K562 (cell line): ENCODE measurements around the gene HTR4. TPM values are rescaled to one million over a fixed set of nuclear protein-coding genes. Genes with fewer than 3 reads are reported as not detected.

ENCODE experiments used
- ATAC-seq: fragments of 200-7000 bp; cut with Tn5 transposase; 3 replicates; pipeline ENCODE4 v1.9.1; 2020; ENCODE audit warnings: moderate library complexity
- BruUV-seq: library from RNA; stranded (reverse); fragments of 400-500 nt; replicated peaks from 2 replicates; lab custom pipeline; 2021; lab: Mats Ljungman, UMichigan
- CTCF ChIA-PET: fragments of 300-600 bp; formaldehyde crosslinking; extraction: SDS; loops from one replicate; lab custom pipeline; 2021; ENCODE audit warnings: low intra/inter-chr PET ratio; lab: Yijun Ruan, JAX
- POLR2A ChIA-PET: fragments of 300-600, 350-650 bp; sonication (Branson Sonifier 250); formaldehyde crosslinking; extraction: SDS; loops from one replicate; lab custom pipeline; 2021; ENCODE audit warnings: antibody characterized with exemption, inconsistent platforms; lab: Yijun Ruan, JAX
- DNase-seq, 4 experiments: peaks; one replicate each; pipeline versions ENCODE4 v3.0.0 to v3.0.0-alpha.2; 2011 to 2018; ENCODE audit warnings: low spot score in 3 of 4, mixed read lengths in 3 of 4; ENCODE audit errors: extremely low read depth in 1 of 4
- FAIRE-seq: peaks from 2 replicates; lab custom pipeline; 2011; peaks lifted over from hg19 to GRCh38; lab: Jason Lieb, UNC
- H2AFZ ChIP-seq: 2 replicates; pipeline ENCODE4 v1.6.0; 2011; ENCODE audit warnings: low read depth, low read length, control low read depth, inconsistent platforms
- H3K27ac ChIP-seq: fragments of 200-600 bp; 3 replicates; pipeline ENCODE4 v1.8.0; 2011; ENCODE audit warnings: low read depth, mild to moderate bottlenecking, control low read depth, inconsistent platforms, low read length, moderate library complexity, mixed read lengths; ENCODE audit errors: extremely low read depth
- H3K27me3 ChIP-seq, 2 experiments: fragments of 300-600 bp in 1 of 2; 2 replicates in 1 of 2; 3 replicates in 1 of 2; pipeline versions ENCODE4 v1.6.0 to v1.8.0; 2011; ENCODE audit warnings: inconsistent platforms in 2 of 2, low read length in 2 of 2, mild to moderate bottlenecking in 1 of 2, mixed read lengths in 1 of 2, moderate library complexity in 1 of 2; ENCODE audit not compliant: control insufficient read depth in 2 of 2, insufficient read depth in 2 of 2
- H3K36me3 ChIP-seq: fragments of 300-600 bp; 3 replicates; pipeline ENCODE4 v1.8.0; 2011; ENCODE audit warnings: mild to moderate bottlenecking, low read length, inconsistent platforms; ENCODE audit not compliant: control insufficient read depth, insufficient read depth
- H3K4me1 ChIP-seq, 2 experiments: fragments of 200-600 bp in 1 of 2; replicated peaks in 1 of 2; 2 replicates in 1 of 2; 3 replicates in 1 of 2; pipeline versions ENCODE4 v1.5.1 to v1.8.0; 2011; ENCODE audit warnings: inconsistent platforms in 2 of 2, low read length in 2 of 2, mild to moderate bottlenecking in 1 of 2, mixed read lengths in 1 of 2, moderate library complexity in 1 of 2; ENCODE audit not compliant: control insufficient read depth in 2 of 2, insufficient read depth in 2 of 2
- H3K4me2 ChIP-seq: 2 replicates; pipeline ENCODE4 v1.6.1; 2011; ENCODE audit warnings: low read length, control low read depth, inconsistent platforms, mixed read lengths; ENCODE audit not compliant: insufficient read depth
- H3K4me3 ChIP-seq: fragments of 200-600 bp; sonication (generic), shearing (Covaris generic); 2 replicates; pipeline ENCODE4 v1.5.1; 2016; ENCODE audit warnings: control low read depth, inconsistent platforms
- H3K79me2 ChIP-seq: fragments of 200-600 bp; 3 replicates; pipeline ENCODE4 v1.8.0; 2011; ENCODE audit warnings: low read length, inconsistent platforms; ENCODE audit not compliant: control insufficient read depth, insufficient read depth
- H3K9ac ChIP-seq, 2 experiments: 2 replicates each; pipeline versions ENCODE4 v1.6.0 to v1.6.1; 2011; ENCODE audit warnings: low read depth in 2 of 2, low read length in 2 of 2, control low read depth in 1 of 2, inconsistent platforms in 1 of 2, mild to moderate bottlenecking in 1 of 2, mixed read lengths in 1 of 2; ENCODE audit not compliant: insufficient read depth in 1 of 2
- H3K9me1 ChIP-seq: one replicate; pipeline ENCODE4 v1.6.0; 2011; ENCODE audit warnings: inconsistent platforms, mild to moderate bottlenecking, low read length, moderate library complexity; ENCODE audit not compliant: control insufficient read depth, insufficient read depth
- H3K9me3 ChIP-seq: replicated peaks from 2 replicates; pipeline ENCODE4 v1.5.1; 2011; ENCODE audit warnings: low read depth, low read length, inconsistent platforms; ENCODE audit not compliant: control insufficient read depth, insufficient read depth
- H4K20me1 ChIP-seq: replicated peaks from 2 replicates; pipeline ENCODE4 v1.6.1; 2011; ENCODE audit warnings: low read length, inconsistent platforms, mixed read lengths; ENCODE audit not compliant: control insufficient read depth, insufficient read depth
- NBN ChIP-seq: fragments of 450-650 bp; IDR thresholded peaks from 2 replicates; pipeline ENCODE4 v1.6.1; 2016; ENCODE audit warnings: low read depth, mild to moderate bottlenecking
- NCOA2 ChIP-seq, 2 experiments: fragments of 450-650 bp; IDR thresholded peaks; 2 replicates each; pipeline ENCODE4 v1.6.1; 2018; ENCODE audit warnings: mild to moderate bottlenecking in 2 of 2, moderate library complexity in 1 of 2; ENCODE audit not compliant: partially characterized antibody in 2 of 2
- SLC30A9 ChIP-seq: fragments of 250-450 bp; sonication (Bioruptor Pico); IDR thresholded peaks from 2 replicates; pipeline ENCODE4 v1.8.0; 2022; ENCODE audit warnings: mild to moderate bottlenecking, moderate library complexity
- TFAM ChIP-seq: fragments of 250-450 bp; sonication (Bioruptor Pico); conservative IDR thresholded peaks from 2 replicates; pipeline ENCODE4 v1.5.0; 2021; ENCODE audit warnings: mild to moderate bottlenecking, moderate library complexity
- WHSC1 ChIP-seq: IDR thresholded peaks from one replicate; pipeline ENCODE4 v1.6.1; 2012; ENCODE audit warnings: low read length, control low read depth, inconsistent platforms
- ZNF764 ChIP-seq: fragments of 250-450 bp; sonication (Bioruptor Pico); IDR thresholded peaks from 2 replicates; pipeline ENCODE4 v1.4.0; 2020; ENCODE audit warnings: low read depth, mild to moderate bottlenecking, moderate library complexity
- WGBS: fragments of 100-300 bp; shearing (Covaris generic); methylation state at CpG from one replicate; pipeline ENCODE4 v1.1.6; 2016; ENCODE audit warnings: low coverage, mixed read lengths; ENCODE audit not compliant: insufficient coverage; ENCODE audit errors: missing lambda C conversion rate; 5-methylcytosine and 5-hydroxymethylcytosine counted together
- in situ Hi-C: fragments of 300-500 bp; cut with MboI; formaldehyde crosslinking; loops from 4 replicates; pipeline ENCODE4 v1.15.0; 2018; ENCODE audit warnings: inconsistent platforms, mixed read lengths
- intact Hi-C: fragments of 100-400 bp; cut with micrococcal nuclease; formaldehyde crosslinking; loops from 2 replicates; pipeline ENCODE4 v1.14.2; 2022
- polyA plus RNA-seq, 8 experiments: library from polyadenylated mRNA; depleted of rRNA in 4 of 8; stranded (reverse) in 5 of 8; unstranded in 3 of 8; fragments of >200 nt; fragmentation: Nextera tagmentation in 2 of 8; fragmentation: Illumina TruSeq in 1 of 8; extraction: Ambion mirVana in 2 of 8; extraction: Trizol in 1 of 8; gene quantifications; 2 replicates each; pipeline versions ENCODE4 v1.2.1 to v1.2.3, GENCODE V29; 2011 to 2014; ENCODE audit warnings: inconsistent platforms in 1 of 8, missing spikeins in 1 of 8
- total RNA-seq, 7 experiments: library from RNA; depleted of rRNA in 6 of 7; stranded (reverse); fragments of >200 nt in 6 of 7; fragmentation: Illumina TruSeq in 2 of 7; extraction: Trizol in 2 of 7; gene quantifications; 2 replicates each; pipeline versions ENCODE4 v1.2.1 to v1.2.3, GENCODE V29; 2011 to 2021; ENCODE audit warnings: low replicate concordance in 1 of 7
- TF ChIP-seq, protein P1 (sequence below): fragments of 450-650 bp; IDR thresholded peaks from 2 replicates; pipeline ENCODE4 v1.6.1; 2016
- TF ChIP-seq, protein P2 (sequence below), 2 experiments: IDR thresholded peaks in 1 of 2; conservative IDR thresholded peaks in 1 of 2; 2 replicates each; pipeline ENCODE4 v1.6.1; 2016; ENCODE audit warnings: low read depth in 2 of 2, mild to moderate bottlenecking in 1 of 2, missing compliant biosample characterization in 1 of 2, missing genetic modification characterization in 1 of 2, moderate library complexity in 1 of 2

Gene HTR4
- total and polyA plus RNA-seq, 9 of the 15 experiments (the other 6 are each of a cell fraction or from before 2014, with no cell fraction given): 0.13 TPM; not detected in 8

DNA sequence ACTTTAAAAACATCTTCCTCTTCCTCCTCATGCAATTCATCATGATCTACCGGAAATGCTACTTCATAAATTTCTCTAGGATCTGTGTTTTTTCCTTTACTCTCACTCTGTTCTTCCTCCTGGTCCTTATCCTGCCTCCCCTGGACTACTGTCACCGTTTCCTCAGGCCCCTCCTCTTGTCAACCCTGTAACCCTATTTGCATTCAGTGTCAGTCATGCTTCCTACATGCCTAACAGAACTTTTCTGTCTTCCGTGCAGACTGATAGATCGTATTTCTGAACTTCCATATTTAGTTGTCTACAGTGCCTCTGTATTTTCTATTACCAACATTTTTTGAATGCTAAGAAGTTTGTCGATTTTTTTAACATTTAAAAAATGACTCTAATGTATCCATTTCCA lies 27.3 kb downstream of the HTR4 start:
- Histone ChIP-seq H3K4me1 (peaks cover 0 to 2% of the 10 kb centered on the region in 2 experiments; a peak in 1 of 5 replicates), H3K4me2 (no peak overlapping the region; the same call in 1 of the 2 replicates), H3K4me3 (no peak overlapping the region), H3K36me3 (no peaks in the 10 kb centered on the region), H2AFZ (peak overlapping the region; percentile 66), H4K20me1 (no peaks in the 10 kb centered on the region), H3K9ac (no peak overlapping the region), H3K9me1 (no peaks in the 10 kb centered on the region), H3K9me3 (no peaks in the 10 kb centered on the region), H3K27ac (no peak overlapping the region), H3K79me2 (no peaks in the 10 kb centered on the region), H3K27me3 (no peaks in the 10 kb centered on the region)
- CTCF ChIA-PET: no interaction called here
- BruUV-seq: no TSS peak
- FAIRE-seq (peak; percentile 63), DNase-seq (peak in 2 of 4 experiments; percentile 29 to 38), ATAC-seq (peak; percentile 81)
- POLR2A ChIA-PET: no interaction called here
- WGBS: 22% methylated on average over 5 of the region's 5 CpGs
- in situ Hi-C loops (no loop called here), intact Hi-C loops (no loop called here)
- TF ChIP-seq NBN: 0 out of 2 replicates have a peak, but pooled peaks have one; percentile 18
- no peak for TF ChIP-seq ZNF764 (CRISPR knock-in tag)
- no peak for TF ChIP-seq NCOA2 (IDR thresholded peaks at IDR 0.05; ENCODE audit: partially characterized antibody in 2 of 2)
- no peak for TF ChIP-seq WHSC1
- TF ChIP-seq, protein P1, sequence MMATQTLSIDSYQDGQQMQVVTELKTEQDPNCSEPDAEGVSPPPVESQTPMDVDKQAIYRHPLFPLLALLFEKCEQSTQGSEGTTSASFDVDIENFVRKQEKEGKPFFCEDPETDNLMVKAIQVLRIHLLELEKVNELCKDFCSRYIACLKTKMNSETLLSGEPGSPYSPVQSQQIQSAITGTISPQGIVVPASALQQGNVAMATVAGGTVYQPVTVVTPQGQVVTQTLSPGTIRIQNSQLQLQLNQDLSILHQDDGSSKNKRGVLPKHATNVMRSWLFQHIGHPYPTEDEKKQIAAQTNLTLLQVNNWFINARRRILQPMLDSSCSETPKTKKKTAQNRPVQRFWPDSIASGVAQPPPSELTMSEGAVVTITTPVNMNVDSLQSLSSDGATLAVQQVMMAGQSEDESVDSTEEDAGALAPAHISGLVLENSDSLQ: peak; percentile 94
- no peak for TF ChIP-seq SLC30A9 (CRISPR knock-in tag)
- TF ChIP-seq TFAM (CRISPR knock-in tag): no peak
- TF ChIP-seq, protein P2, sequence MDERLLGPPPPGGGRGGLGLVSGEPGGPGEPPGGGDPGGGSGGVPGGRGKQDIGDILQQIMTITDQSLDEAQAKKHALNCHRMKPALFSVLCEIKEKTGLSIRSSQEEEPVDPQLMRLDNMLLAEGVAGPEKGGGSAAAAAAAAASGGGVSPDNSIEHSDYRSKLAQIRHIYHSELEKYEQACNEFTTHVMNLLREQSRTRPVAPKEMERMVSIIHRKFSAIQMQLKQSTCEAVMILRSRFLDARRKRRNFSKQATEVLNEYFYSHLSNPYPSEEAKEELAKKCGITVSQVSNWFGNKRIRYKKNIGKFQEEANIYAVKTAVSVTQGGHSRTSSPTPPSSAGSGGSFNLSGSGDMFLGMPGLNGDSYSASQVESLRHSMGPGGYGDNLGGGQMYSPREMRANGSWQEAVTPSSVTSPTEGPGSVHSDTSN (CRISPR knock-in tag; IDR thresholded peaks at IDR 0.05; ENCODE audit: low read depth): no peak
- TF ChIP-seq, protein P2 (tag; conservative IDR thresholded peaks at IDR 0.05; ENCODE audit: low read depth): peak; percentile 21; the same call in 1 of the 2 replicates
